Activated naive CD8-positive, alpha-beta T cell treated with anti-CD3 and anti-CD28 coated beads for 36 hours (primary cell): ENCODE measurements around the gene TAS2R43. TPM values are rescaled to one million over a fixed set of nuclear protein-coding genes. Genes with fewer than 3 reads are reported as not detected.
"Not testable (repeated sequence)": the region's sequence is repeated elsewhere in the genome, so short reads cannot be mapped to it uniquely, and the experiment has no call there.

Source experiments
- DNase-seq: peaks from one replicate; pipeline ENCODE4 v3.0.0; 2021
- H3K27ac Mint-ChIP-seq: one replicate; pipeline ENCODE4 v1.8.0; 2022; ENCODE audit warnings: mild to moderate bottlenecking, moderate library complexity, mixed read lengths
- H3K27me3 Mint-ChIP-seq: one replicate; pipeline ENCODE4 v1.8.0; 2022; ENCODE audit warnings: mild to moderate bottlenecking, mixed read lengths
- H3K36me3 Mint-ChIP-seq: one replicate; pipeline ENCODE4 v1.8.0; 2021; ENCODE audit warnings: mild to moderate bottlenecking, mixed read lengths
- H3K4me1 Mint-ChIP-seq: one replicate; pipeline ENCODE4 v1.8.0; 2021; ENCODE audit warnings: mixed read lengths
- H3K4me3 Mint-ChIP-seq: one replicate; pipeline ENCODE4 v1.8.0; 2022; ENCODE audit warnings: mild to moderate bottlenecking, moderate library complexity, mixed read lengths
- H3K9me3 Mint-ChIP-seq: one replicate; pipeline ENCODE4 v1.8.0; 2022; ENCODE audit warnings: mixed read lengths
- total RNA-seq, 2 experiments: library from RNA; stranded (reverse); gene quantifications; one replicate each; pipeline ENCODE4 v1.2.3, GENCODE V29; 2021

The TAS2R43 gene
- total RNA-seq, 2 experiments from 2014 or later = 0.29 to 0.36 TPM

DNA sequence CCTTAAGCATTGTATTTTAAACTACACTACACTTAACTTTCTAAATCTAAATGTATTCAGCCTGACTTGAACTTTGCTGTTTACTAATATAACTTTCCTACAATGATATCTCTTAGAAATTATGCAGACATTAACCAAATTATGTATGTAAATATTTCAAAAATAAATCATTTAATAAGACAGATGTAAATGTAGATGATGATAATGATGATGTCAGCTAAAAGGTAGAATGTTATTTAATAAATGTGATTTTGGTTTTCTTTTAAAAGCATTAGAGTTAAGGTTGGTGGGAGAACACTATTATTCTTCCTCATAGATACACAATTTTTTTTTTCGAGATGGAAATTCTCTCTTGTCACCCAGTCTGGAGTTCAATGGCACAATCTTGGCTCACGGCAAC is 10.1 kb downstream of the TAS2R43 start:
- H3K27me3 Mint-ChIP-seq = no peaks in the 10 kb centered on the region
- H3K9me3 Mint-ChIP-seq = peaks cover 11% of the 10 kb centered on the region
- no peak for DNase-seq
- H3K4me1 Mint-ChIP-seq = peaks cover 5% of the 10 kb centered on the region
- H3K4me3 Mint-ChIP-seq = no peak overlapping the region
- H3K27ac Mint-ChIP-seq = no peak overlapping the region
- H3K36me3 Mint-ChIP-seq = peaks cover 40% of the 10 kb centered on the region

DNA sequence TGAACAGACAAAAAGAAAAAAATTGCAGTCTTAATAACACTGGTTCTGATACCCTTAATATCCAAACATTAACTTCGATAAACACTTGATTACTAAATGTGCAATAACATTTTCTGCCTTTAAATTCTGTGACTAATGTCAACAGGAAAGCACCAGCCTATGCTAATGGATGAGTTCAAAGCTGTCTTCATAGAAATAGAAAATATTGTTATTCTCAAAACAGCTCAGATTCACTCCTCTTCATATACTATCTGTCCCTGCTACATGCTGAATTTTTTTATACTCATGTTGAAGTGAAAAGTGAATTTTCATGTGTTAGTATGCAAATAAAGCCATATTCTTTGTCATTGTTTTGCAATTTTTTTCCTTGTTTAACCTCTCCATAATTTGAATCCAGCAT is 13.9 kb downstream of the TAS2R43 start:
- H3K27me3 Mint-ChIP-seq = no peaks in the 10 kb centered on the region
- H3K4me1 Mint-ChIP-seq = peaks cover 1% of the 10 kb centered on the region
- no peak overlapping the region for H3K4me3 Mint-ChIP-seq
- DNase-seq = no peak
- peaks cover 7% of the 10 kb centered on the region for H3K9me3 Mint-ChIP-seq
- H3K36me3 Mint-ChIP-seq = peaks cover 25% of the 10 kb centered on the region
- no peak overlapping the region for H3K27ac Mint-ChIP-seq

GRCh38 chr12:11075642-11076041 is 16.5 kb downstream of the TAS2R43 start:
- Mint-ChIP-seq H3K36me3 (peaks cover 28% of the 10 kb centered on the region), H3K27ac (no peak overlapping the region), H3K27me3 (no peaks in the 10 kb centered on the region), H3K4me3 (no peak overlapping the region), H3K4me1 (peaks cover 1% of the 10 kb centered on the region), H3K9me3 (peaks cover 3% of the 10 kb centered on the region)
- DNase-seq = no peak

GRCh38 chr12:11071414-11071813 is 20.7 kb downstream of the TAS2R43 start:
- Mint-ChIP-seq H3K4me3 (no peak overlapping the region), H3K9me3 (peaks cover 1% of the 10 kb centered on the region), H3K36me3 (peaks cover 30% of the 10 kb centered on the region), H3K27ac (no peak overlapping the region), H3K4me1 (peaks cover 1% of the 10 kb centered on the region), H3K27me3 (no peaks in the 10 kb centered on the region)
- DNase-seq = no peak

DNA sequence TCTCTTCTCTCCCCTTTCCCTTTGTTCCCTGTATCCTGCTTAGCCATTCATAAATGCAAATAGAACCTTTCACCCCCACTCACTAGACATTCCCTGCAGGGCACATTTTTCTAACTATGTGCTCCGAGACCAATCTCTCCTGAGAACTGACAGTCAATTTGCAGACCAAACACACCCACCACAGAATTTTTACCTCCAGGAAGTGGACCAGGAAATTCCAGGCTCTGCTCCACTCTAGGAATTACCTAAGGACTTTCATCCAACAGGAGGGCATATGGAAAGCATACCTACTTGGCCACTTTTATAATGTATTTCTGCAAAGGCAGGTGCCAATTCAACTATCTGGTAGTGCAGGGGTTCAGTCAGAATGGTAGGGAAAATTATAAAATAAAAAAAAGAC is 21.1 kb downstream of the TAS2R43 start:
- H3K27me3 Mint-ChIP-seq = no peaks in the 10 kb centered on the region
- no peak overlapping the region for H3K4me3 Mint-ChIP-seq
- peaks cover 1% of the 10 kb centered on the region for H3K9me3 Mint-ChIP-seq
- peaks cover 30% of the 10 kb centered on the region for H3K36me3 Mint-ChIP-seq
- H3K4me1 Mint-ChIP-seq = peaks cover 1% of the 10 kb centered on the region
- DNase-seq = no peak
- H3K27ac Mint-ChIP-seq = no peak overlapping the region

DNA sequence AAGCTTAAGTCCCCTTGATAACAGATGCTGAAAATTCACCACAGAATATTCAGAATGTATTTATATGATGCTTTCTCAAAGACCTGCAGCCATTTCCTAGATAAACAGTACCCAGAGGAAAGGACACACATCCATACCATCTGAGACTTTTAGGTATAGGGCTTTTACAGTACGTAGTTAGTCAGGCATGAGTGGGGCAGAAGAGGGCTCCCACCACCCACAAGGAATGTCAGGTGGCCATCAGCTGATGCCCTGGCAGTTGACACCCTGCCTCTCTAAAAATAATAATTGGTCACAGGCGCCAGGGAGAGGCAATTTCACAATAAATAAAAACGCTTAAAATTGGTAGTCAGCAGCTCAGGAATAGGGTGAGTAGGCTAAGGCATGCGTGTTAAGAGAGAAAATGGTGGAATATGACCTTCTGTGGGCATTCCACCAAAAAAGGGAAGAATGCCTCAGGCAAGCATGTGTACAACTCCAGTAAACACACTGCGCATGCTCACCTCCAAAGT is 22.2 kb downstream of the TAS2R43 start:
- H3K4me1 Mint-ChIP-seq = no peaks in the 10 kb centered on the region
- H3K9me3 Mint-ChIP-seq = peaks cover 1% of the 10 kb centered on the region
- H3K27me3 Mint-ChIP-seq = no peaks in the 10 kb centered on the region
- no peak for DNase-seq
- H3K27ac Mint-ChIP-seq = no peak overlapping the region
- H3K36me3 Mint-ChIP-seq = peaks cover 36% of the 10 kb centered on the region
- H3K4me3 Mint-ChIP-seq = no peak overlapping the region

GRCh38 chr12:11067514-11067913 is 24.6 kb downstream of the TAS2R43 start:
- H3K27ac Mint-ChIP-seq = no peak overlapping the region
- no peaks in the 10 kb centered on the region for H3K27me3 Mint-ChIP-seq
- DNase-seq = no peak
- peaks cover 34% of the 10 kb centered on the region for H3K36me3 Mint-ChIP-seq
- H3K9me3 Mint-ChIP-seq = peaks cover 1% of the 10 kb centered on the region
- H3K4me1 Mint-ChIP-seq = peaks cover 4% of the 10 kb centered on the region
- H3K4me3 Mint-ChIP-seq = no peak overlapping the region

GRCh38 chr12:11062194-11062593 is 29.9 kb downstream of the TAS2R43 start, which contains the start of gene TAS2R46:
Gene TAS2R46, minus strand, starts transcription at chr12:11062294. Its CDS starts 0 bp downstream, at chr12:11062294.
- Mint-ChIP-seq H3K36me3 (peaks cover 17% of the 10 kb centered on the region), H3K4me1 (peaks cover 14% of the 10 kb centered on the region)
- not testable (repeated sequence) for H3K27me3 Mint-ChIP-seq, H3K4me3 Mint-ChIP-seq, DNase-seq, H3K27ac Mint-ChIP-seq, H3K9me3 Mint-ChIP-seq

DNA sequence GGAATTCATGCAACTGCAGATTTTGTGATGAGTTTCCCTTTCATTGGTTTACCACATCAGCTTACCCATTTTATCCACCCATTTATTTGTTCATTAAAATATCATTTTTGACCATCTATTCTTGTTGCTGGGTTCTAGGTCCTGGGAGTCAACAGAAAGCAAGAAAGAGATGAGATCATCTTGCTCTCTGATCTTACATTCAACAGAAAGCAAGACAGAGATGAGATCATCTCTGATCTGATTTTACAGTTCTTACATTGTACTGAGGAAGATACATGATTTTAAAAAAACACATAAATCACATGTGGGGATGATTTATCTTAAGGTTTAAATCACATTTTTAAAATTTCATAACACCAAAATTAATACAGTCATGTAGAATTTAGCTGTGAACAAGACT is 32.3 kb downstream of the TAS2R43 start:
- H3K36me3 Mint-ChIP-seq = peaks cover 24% of the 10 kb centered on the region
- H3K4me1 Mint-ChIP-seq = peaks cover 14% of the 10 kb centered on the region
- H3K4me3 Mint-ChIP-seq = no peak overlapping the region
- no peaks in the 10 kb centered on the region for H3K27me3 Mint-ChIP-seq
- H3K27ac Mint-ChIP-seq = no peak overlapping the region
- DNase-seq = no peak
- no peaks in the 10 kb centered on the region for H3K9me3 Mint-ChIP-seq

DNA sequence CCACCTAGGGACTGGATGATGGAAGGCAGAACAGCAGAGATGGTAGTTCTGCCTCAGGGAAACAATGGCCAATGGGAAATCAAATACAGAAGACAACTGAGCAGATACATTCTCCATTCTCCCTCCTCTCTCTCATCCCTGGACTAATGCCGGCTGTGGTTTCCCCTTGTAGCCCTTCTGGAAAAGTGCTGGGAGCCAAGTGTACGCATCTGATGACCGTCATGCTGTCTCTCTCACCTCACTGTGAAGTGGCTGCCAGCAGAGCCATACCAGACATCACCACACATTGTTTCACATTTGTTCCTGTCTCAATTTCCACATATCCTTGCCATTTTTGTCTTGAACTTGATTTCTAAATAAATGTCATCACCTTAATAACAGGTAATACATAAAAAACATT is 33.1 kb downstream of the TAS2R43 start:
- no peaks in the 10 kb centered on the region for H3K9me3 Mint-ChIP-seq
- no peak for DNase-seq
- no peak overlapping the region for H3K4me3 Mint-ChIP-seq
- no peak overlapping the region for H3K27ac Mint-ChIP-seq
- peaks cover 14% of the 10 kb centered on the region for H3K4me1 Mint-ChIP-seq
- peaks cover 24% of the 10 kb centered on the region for H3K36me3 Mint-ChIP-seq
- H3K27me3 Mint-ChIP-seq = no peaks in the 10 kb centered on the region

DNA sequence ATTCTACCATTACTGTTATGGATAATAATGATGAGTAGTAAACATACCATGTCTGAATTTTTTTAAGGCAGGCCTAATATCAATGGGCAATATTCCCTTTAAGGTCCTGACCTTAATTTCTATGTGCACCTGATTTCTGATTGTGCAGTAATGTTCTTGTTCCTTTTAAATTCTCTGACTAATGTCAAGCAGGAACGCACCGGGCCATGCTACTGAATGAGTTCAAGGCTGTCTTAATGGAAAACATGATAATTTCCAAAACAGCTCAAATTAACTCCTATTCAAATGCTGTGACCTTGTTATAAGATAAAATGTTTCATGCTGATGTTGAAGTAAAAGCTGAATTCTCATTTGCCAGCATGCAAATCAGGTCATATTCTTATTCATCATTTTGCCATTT is 36.8 kb downstream of the TAS2R43 start:
- Mint-ChIP-seq H3K36me3 (peaks cover 44% of the 10 kb centered on the region), H3K27ac (no peak overlapping the region), H3K4me3 (no peak overlapping the region), H3K27me3 (no peaks in the 10 kb centered on the region), H3K9me3 (peaks cover 16% of the 10 kb centered on the region), H3K4me1 (peaks cover 4% of the 10 kb centered on the region)
- no peak for DNase-seq

DNA sequence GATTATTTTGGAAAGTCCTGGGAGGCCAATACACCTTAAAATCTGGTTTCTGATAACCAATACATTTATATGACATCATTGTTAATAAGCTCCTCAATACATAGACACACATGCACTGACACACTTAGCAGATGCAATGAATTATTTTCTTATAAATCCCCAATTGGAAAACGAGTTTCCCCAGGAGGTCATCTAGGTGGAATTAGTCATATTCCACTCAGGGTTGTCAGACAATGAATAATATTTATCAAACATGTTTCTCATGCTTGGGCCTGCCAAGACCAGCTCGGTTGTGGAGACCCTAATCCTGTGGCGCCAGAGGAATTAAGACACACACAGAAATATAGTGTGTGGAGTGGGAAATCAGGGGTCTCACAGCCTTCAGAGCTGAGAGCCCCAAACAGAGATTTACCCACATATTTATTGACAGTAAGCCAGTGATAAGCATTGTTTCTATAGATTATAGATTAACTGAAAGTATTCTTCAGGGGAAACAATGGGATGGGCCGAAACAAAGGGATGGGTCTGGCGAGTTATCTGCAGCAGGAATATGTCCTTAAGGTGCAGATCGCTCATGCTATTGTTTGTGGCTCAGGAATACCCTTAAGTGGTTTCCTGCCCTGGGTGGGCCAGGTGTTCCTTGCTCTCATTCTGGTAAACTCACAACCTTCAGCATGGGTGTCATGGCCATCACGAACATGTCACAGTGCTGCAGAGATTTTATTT is 42.1 kb downstream of the TAS2R43 start:
- peaks cover 57% of the 10 kb centered on the region for H3K36me3 Mint-ChIP-seq
- H3K9me3 Mint-ChIP-seq = peaks cover 20% of the 10 kb centered on the region
- H3K27ac Mint-ChIP-seq, DNase-seq, H3K4me3 Mint-ChIP-seq, H3K27me3 Mint-ChIP-seq, H3K4me1 Mint-ChIP-seq: not testable (repeated sequence)

GRCh38 chr12:11041366-11041765 is 50.7 kb downstream of the TAS2R43 start:
- not testable (repeated sequence) for H3K9me3 Mint-ChIP-seq
- H3K36me3 Mint-ChIP-seq = peaks cover 52% of the 10 kb centered on the region

More at GRCh38 chr12:11041366-11041765, 50.7 kb downstream of the TAS2R43 start:
- H3K27me3 Mint-ChIP-seq, H3K4me3 Mint-ChIP-seq, H3K27ac Mint-ChIP-seq, DNase-seq, H3K4me1 Mint-ChIP-seq: not testable (repeated sequence)
